ENCODE measurements around the gene COL8A1. TPM values are rescaled to one million over a fixed set of nuclear protein-coding genes. Genes with fewer than 3 reads are reported as not detected.
"Not testable (repeated sequence)": the region's sequence is repeated elsewhere in the genome, so short reads cannot be mapped to it uniquely, and the experiment has no call there.

The COL8A1 gene
- total RNA-seq, 1 experiment from 2014 or later, result 112 TPM

- ChIA-PET POLR2A (no interaction called here), CTCF (interaction anchor here (0.7 to 2.1 kb wide), 3 partner anchors 30 to 233 kb away, joined by 3 to 8 read pairs (median 4); no protein-coding TSS in a partner anchor)
- TF ChIP-seq CTCF (IDR thresholded peaks at IDR 0.05; ENCODE audit: unreplicated experiment), result no peak
- intact Hi-C loops (cut with micrococcal nuclease), result no loop called here
- Mint-ChIP-seq H3K9me3 (ENCODE audit: unreplicated experiment) (no peaks in the 10 kb centered on the region), H3K36me3 (ENCODE audit: insufficient read depth, unreplicated experiment) (peaks cover 5% of the 10 kb centered on the region), H3K27ac (ENCODE audit: low read depth, unreplicated experiment) (no peak overlapping the region), H3K4me3 (ENCODE audit: unreplicated experiment) (no peak overlapping the region), H3K4me1 (ENCODE audit: insufficient read depth, unreplicated experiment) (peaks cover 32% of the 10 kb centered on the region), H3K27me3 (ENCODE audit: insufficient read depth, unreplicated experiment) (no peaks in the 10 kb centered on the region)
- no peak for DNase-seq (ENCODE audit: unreplicated experiment)
- BruUV-seq (replicated peaks), result no TSS peak
Observed at GRCh38 chr3:99724276-99724675, 85.9 kb downstream of the COL8A1 start.

GRCh38 chr3:99730870-99731269, 92.5 kb downstream of the COL8A1 start:
- Mint-ChIP-seq H3K4me3 (ENCODE audit: unreplicated experiment) (no peak overlapping the region), H3K9me3 (ENCODE audit: unreplicated experiment) (no peaks in the 10 kb centered on the region), H3K4me1 (ENCODE audit: insufficient read depth, unreplicated experiment) (peaks cover 12% of the 10 kb centered on the region), H3K27ac (ENCODE audit: low read depth, unreplicated experiment) (peak overlapping the region; percentile 78), H3K27me3 (ENCODE audit: insufficient read depth, unreplicated experiment) (no peaks in the 10 kb centered on the region), H3K36me3 (ENCODE audit: insufficient read depth, unreplicated experiment) (peaks cover 13% of the 10 kb centered on the region)
- no TSS peak for BruUV-seq (replicated peaks)
- POLR2A ChIA-PET, result interaction anchor here (0.6 kb wide), 1 partner anchor 241 kb away, joined by 3 read pairs; no protein-coding TSS in a partner anchor
- TF ChIP-seq CTCF (IDR thresholded peaks at IDR 0.05; ENCODE audit: unreplicated experiment), result no peak
- intact Hi-C loops (cut with micrococcal nuclease), result no loop called here
- CTCF ChIA-PET, result interaction anchor here (0.6 kb wide), 1 partner anchor 184 kb away, joined by 5 read pairs; no protein-coding TSS in a partner anchor
- no peak for DNase-seq (ENCODE audit: unreplicated experiment)

- ChIA-PET POLR2A (no interaction called here), CTCF (interaction anchor here (0.6 kb wide), 2 partner anchors 184 to 351 kb away, joined by 3 to 5 read pairs; no protein-coding TSS in a partner anchor)
- intact Hi-C loops (cut with micrococcal nuclease), result no loop called here
- Mint-ChIP-seq H3K36me3 (ENCODE audit: insufficient read depth, unreplicated experiment) (peaks cover 13% of the 10 kb centered on the region), H3K27ac (ENCODE audit: low read depth, unreplicated experiment) (peak overlapping the region; percentile 78), H3K27me3 (ENCODE audit: insufficient read depth, unreplicated experiment) (no peaks in the 10 kb centered on the region), H3K9me3 (ENCODE audit: unreplicated experiment) (no peaks in the 10 kb centered on the region), H3K4me1 (ENCODE audit: insufficient read depth, unreplicated experiment) (peaks cover 12% of the 10 kb centered on the region), H3K4me3 (ENCODE audit: unreplicated experiment) (no peak overlapping the region)
- TF ChIP-seq CTCF (IDR thresholded peaks at IDR 0.05; ENCODE audit: unreplicated experiment), result no peak
- no peak for DNase-seq (ENCODE audit: unreplicated experiment)
- BruUV-seq (replicated peaks), result no TSS peak
Observed at GRCh38 chr3:99731499-99731898, 93.1 kb downstream of the COL8A1 start.

- H3K4me1 Mint-ChIP-seq (ENCODE audit: insufficient read depth, unreplicated experiment); POLR2A ChIA-PET; intact Hi-C loops (cut with micrococcal nuclease); H3K27me3 Mint-ChIP-seq (ENCODE audit: insufficient read depth, unreplicated experiment); H3K4me3 Mint-ChIP-seq (ENCODE audit: unreplicated experiment); BruUV-seq (replicated peaks); H3K27ac Mint-ChIP-seq (ENCODE audit: low read depth, unreplicated experiment): not testable (repeated sequence)
- H3K36me3 Mint-ChIP-seq (ENCODE audit: insufficient read depth, unreplicated experiment), result peaks cover 11% of the 10 kb centered on the region
- peaks cover 13% of the 10 kb centered on the region for H3K9me3 Mint-ChIP-seq (ENCODE audit: unreplicated experiment)
- peak; percentile 22 for DNase-seq (ENCODE audit: unreplicated experiment)
- CTCF ChIA-PET, result interaction anchor here (0.7 to 1.2 kb wide), 2 partner anchors 53 to 663 kb away, joined by 3 to 4 read pairs; no protein-coding TSS in a partner anchor
Observed at GRCh38 chr3:99740371-99740770, 102.0 kb downstream of the COL8A1 start.
